ENCODE measurements around the gene SLC4A3.

DNA sequence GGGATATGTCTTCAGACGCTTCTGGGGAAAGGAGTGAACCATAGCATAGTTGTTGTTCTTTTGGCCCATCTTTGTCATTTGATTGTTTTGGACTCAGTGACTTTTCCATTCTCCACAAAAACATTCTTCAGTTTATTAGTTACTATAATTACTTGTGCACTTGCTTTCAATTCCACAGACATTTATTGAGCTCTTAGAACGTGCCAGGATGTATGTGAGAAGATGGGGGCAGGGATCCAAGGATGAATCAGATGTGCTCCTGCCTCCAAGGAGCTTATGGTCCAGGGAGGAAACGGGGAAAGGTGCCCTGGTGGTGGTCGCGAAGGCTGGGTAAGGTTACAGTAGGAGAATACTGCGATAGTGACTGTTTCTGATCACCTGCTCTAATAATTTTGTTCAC lies 6.9 kb upstream of the SLC4A3 start:
- TF ChIP-seq ZNF384 (IDR thresholded peaks at IDR 0.05) (no peak), BHLHE40 (IDR thresholded peaks at IDR 0.05; ENCODE audit: borderline replicate concordance) (no peak), SP1 (IDR thresholded peaks at IDR 0.05) (no peak), HDGF (IDR thresholded peaks at IDR 0.05; ENCODE audit: borderline replicate concordance) (no peak)
- TF ChIP-seq, protein P1, sequence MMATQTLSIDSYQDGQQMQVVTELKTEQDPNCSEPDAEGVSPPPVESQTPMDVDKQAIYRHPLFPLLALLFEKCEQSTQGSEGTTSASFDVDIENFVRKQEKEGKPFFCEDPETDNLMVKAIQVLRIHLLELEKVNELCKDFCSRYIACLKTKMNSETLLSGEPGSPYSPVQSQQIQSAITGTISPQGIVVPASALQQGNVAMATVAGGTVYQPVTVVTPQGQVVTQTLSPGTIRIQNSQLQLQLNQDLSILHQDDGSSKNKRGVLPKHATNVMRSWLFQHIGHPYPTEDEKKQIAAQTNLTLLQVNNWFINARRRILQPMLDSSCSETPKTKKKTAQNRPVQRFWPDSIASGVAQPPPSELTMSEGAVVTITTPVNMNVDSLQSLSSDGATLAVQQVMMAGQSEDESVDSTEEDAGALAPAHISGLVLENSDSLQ (IDR thresholded peaks at IDR 0.05) = no peak

Data from HEK293T (cell line).